Measurements from ENCODE around the gene ADTRP. TPM values are rescaled to one million over a fixed set of nuclear protein-coding genes. Genes with fewer than 3 reads are reported as not detected.

ADTRP gene
- total RNA-seq, 1 donor from 2014 or later = 0.68 TPM

- no peak for FAIRE-seq
These were observed 48.0 kb downstream of the ADTRP start for GRCh38 chr6:11730641-11731040.

GRCh38 chr6:11729076-11729475 is 49.5 kb downstream of the ADTRP start:
- H2AFZ ChIP-seq (ENCODE audit: low read depth, low read length) = no peak overlapping the region
- no peak for DNase-seq (ENCODE audit: low read depth)

More at GRCh38 chr6:11730641-11731040, 48.0 kb downstream of the ADTRP start:
- Histone ChIP-seq H3K4me2 (ENCODE audit: low read length) (no peak overlapping the region), H3K4me1 (ENCODE audit: insufficient read depth, low read length) (no peaks in the 10 kb centered on the region), H3K27ac (ENCODE audit: low read depth, low read length) (no peak overlapping the region), H3K9ac (ENCODE audit: low read length) (no peak overlapping the region), H4K20me1 (ENCODE audit: insufficient read depth, low read length) (no peaks in the 10 kb centered on the region), H3K9me3 (ENCODE audit: insufficient read depth, low read depth, low read length) (no peaks in the 10 kb centered on the region), H2AFZ (ENCODE audit: low read depth, low read length) (no peak overlapping the region), H3K4me3 (ENCODE audit: insufficient read depth, low read depth, low read length) (no peak overlapping the region), H3K79me2 (ENCODE audit: insufficient read depth, low read length) (no peaks in the 10 kb centered on the region), H3K27me3 (ENCODE audit: insufficient read depth, low read length) (no peaks in the 10 kb centered on the region), H3K36me3 (ENCODE audit: insufficient read depth, low read length) (no peaks in the 10 kb centered on the region)
- TF ChIP-seq EZH2 (IDR thresholded peaks at IDR 0.05; ENCODE audit: insufficient read depth, low read length) (no peak), CTCF (IDR thresholded peaks at IDR 0.05; ENCODE audit: insufficient read depth, low read depth, low read length) (no peak)
- peaks cover 6% of the 10 kb centered on the region for H3K9me3 Mint-ChIP-seq (ENCODE audit: unreplicated experiment)
- DNase-seq (ENCODE audit: low read depth) = no peak
- H3K4me1 Mint-ChIP-seq (ENCODE audit: low read depth, unreplicated experiment) = peaks cover 2% of the 10 kb centered on the region
- H3K27ac Mint-ChIP-seq (ENCODE audit: unreplicated experiment) = no peak overlapping the region
- H3K36me3 Mint-ChIP-seq (ENCODE audit: low read depth, unreplicated experiment) = no peaks in the 10 kb centered on the region
- peaks cover 10% of the 10 kb centered on the region for H3K27me3 Mint-ChIP-seq (ENCODE audit: low read depth, unreplicated experiment)
- no peak overlapping the region for H3K4me3 Mint-ChIP-seq (ENCODE audit: unreplicated experiment)

More at GRCh38 chr6:11729076-11729475, 49.5 kb downstream of the ADTRP start:
- Histone ChIP-seq H3K27ac (ENCODE audit: low read depth, low read length) (no peak overlapping the region), H3K27me3 (ENCODE audit: insufficient read depth, low read length) (no peaks in the 10 kb centered on the region), H3K4me1 (ENCODE audit: insufficient read depth, low read length) (no peaks in the 10 kb centered on the region), H3K4me3 (ENCODE audit: insufficient read depth, low read depth, low read length) (no peak overlapping the region), H4K20me1 (ENCODE audit: insufficient read depth, low read length) (no peaks in the 10 kb centered on the region), H3K36me3 (ENCODE audit: insufficient read depth, low read length) (no peaks in the 10 kb centered on the region), H3K9me3 (ENCODE audit: insufficient read depth, low read depth, low read length) (no peaks in the 10 kb centered on the region), H3K79me2 (ENCODE audit: insufficient read depth, low read length) (no peaks in the 10 kb centered on the region), H3K9ac (ENCODE audit: low read length) (no peak overlapping the region), H3K4me2 (ENCODE audit: low read length) (no peak overlapping the region)
- Mint-ChIP-seq H3K4me3 (ENCODE audit: unreplicated experiment) (no peak overlapping the region), H3K4me1 (ENCODE audit: low read depth, unreplicated experiment) (peaks cover 2% of the 10 kb centered on the region), H3K36me3 (ENCODE audit: low read depth, unreplicated experiment) (no peaks in the 10 kb centered on the region), H3K27ac (ENCODE audit: unreplicated experiment) (no peak overlapping the region), H3K27me3 (ENCODE audit: low read depth, unreplicated experiment) (peaks cover under 1% of the 10 kb centered on the region), H3K9me3 (ENCODE audit: unreplicated experiment) (peaks cover 8% of the 10 kb centered on the region)
- FAIRE-seq = no peak
- TF ChIP-seq EZH2 (IDR thresholded peaks at IDR 0.05; ENCODE audit: insufficient read depth, low read length) = no peak
- no peak for TF ChIP-seq CTCF (IDR thresholded peaks at IDR 0.05; ENCODE audit: insufficient read depth, low read depth, low read length)

Measured in astrocyte (in vitro differentiated cells and primary cell).